H1 (cell line): ENCODE measurements around the gene EXOG. TPM values are rescaled to one million over a fixed set of nuclear protein-coding genes. Genes with fewer than 3 reads are reported as not detected.

Source experiments
- CTCF ChIA-PET: fragments of 300-600 bp; sonication (Branson Sonifier 250); formaldehyde crosslinking; loops from one replicate; lab custom pipeline; 2021; ENCODE audit not compliant: partially characterized antibody; lab: Charles Lee
- POLR2A ChIA-PET: fragments of 300-600 bp; sonication (Branson Sonifier 250); formaldehyde crosslinking; loops from one replicate; lab custom pipeline; 2021; ENCODE audit warnings: inconsistent platforms; ENCODE audit not compliant: partially characterized antibody; lab: Charles Lee
- DNase-seq, 2 experiments: peaks; one replicate each; pipeline versions ENCODE4 v3.0.0 to v3.0.0-alpha.2; 2010 to 2022; ENCODE audit warnings: low spot score in 2 of 2, low read depth in 1 of 2, mixed read lengths in 1 of 2
- FAIRE-seq: peaks from 2 replicates; lab custom pipeline; 2011; peaks lifted over from hg19 to GRCh38; lab: Jason Lieb, UNC
- H2AFZ ChIP-seq: 2 replicates; pipeline ENCODE4 v1.8.1; 2012; ENCODE audit warnings: low read length, inconsistent platforms
- H2AK5ac ChIP-seq: 2 replicates; pipeline ENCODE4 v1.6.1; 2013; ENCODE audit warnings: low read depth, low read length
- H2BK120ac ChIP-seq: replicated peaks from 2 replicates; pipeline ENCODE3; 2013; ENCODE audit warnings: low read depth, low read length, inconsistent platforms
- H2BK12ac ChIP-seq: 2 replicates; pipeline ENCODE4 v1.6.1; 2013; ENCODE audit warnings: low read depth, low read length
- H2BK15ac ChIP-seq: 2 replicates; pipeline ENCODE4 v1.6.1; 2013; ENCODE audit warnings: low read length
- H2BK20ac ChIP-seq: 2 replicates; pipeline ENCODE4 v1.6.1; 2013; ENCODE audit warnings: low read length
- H2BK5ac ChIP-seq: 2 replicates; pipeline ENCODE4 v1.6.1; 2013; ENCODE audit warnings: low read depth, low read length
- H3K14ac ChIP-seq: 2 replicates; pipeline ENCODE4 v1.6.1; 2013; ENCODE audit warnings: inconsistent platforms; ENCODE audit not compliant: insufficient read length
- H3K18ac ChIP-seq: 2 replicates; pipeline ENCODE4 v1.6.1; 2013; ENCODE audit warnings: low read length; ENCODE audit errors: extremely low read depth
- H3K23ac ChIP-seq: 2 replicates; pipeline ENCODE4 v1.6.1; 2013; ENCODE audit warnings: inconsistent platforms; ENCODE audit not compliant: insufficient read length
- H3K23me2 ChIP-seq: 2 replicates; pipeline ENCODE4 v1.6.1; 2013; ENCODE audit warnings: low read depth, low read length
- H3K27ac ChIP-seq: 2 replicates; pipeline ENCODE4 v1.6.1; 2011; ENCODE audit warnings: low read depth, low read length, inconsistent platforms
- H3K27me3 ChIP-seq, 4 experiments: replicated peaks in 1 of 4; 1 replicate in 1 of 4; 2 replicates in 3 of 4; pipeline versions ENCODE4 v1.6.1 to v1.8.1; 2011 to 2013; ENCODE audit warnings: low read length in 3 of 4, mild to moderate bottlenecking in 3 of 4, inconsistent platforms in 2 of 4, mixed read lengths in 2 of 4, moderate library complexity in 1 of 4; ENCODE audit not compliant: control insufficient read depth in 3 of 4, insufficient read depth in 3 of 4; ENCODE audit errors: extremely low read depth in 1 of 4
- H3K36me3 ChIP-seq, 4 experiments: 2 replicates each; pipeline versions ENCODE4 v1.6.1 to v1.8.1; 2011 to 2013; ENCODE audit warnings: mild to moderate bottlenecking in 4 of 4, low read length in 3 of 4, moderate library complexity in 2 of 4, control low read depth in 1 of 4, inconsistent platforms in 1 of 4; ENCODE audit not compliant: insufficient read depth in 4 of 4, control insufficient read depth in 2 of 4
- H3K4ac ChIP-seq: replicated peaks from 2 replicates; pipeline ENCODE3; 2013; ENCODE audit warnings: low read length, low read depth, mixed read lengths, inconsistent platforms; ENCODE audit not compliant: insufficient read length
- H3K4me1 ChIP-seq, 4 experiments: replicated peaks in 1 of 4; 1 replicate in 1 of 4; 2 replicates in 3 of 4; pipeline versions ENCODE4 v1.6.1 to v1.8.1; 2011 to 2013; ENCODE audit warnings: low read length in 3 of 4, inconsistent platforms in 2 of 4, mixed read lengths in 1 of 4; ENCODE audit not compliant: insufficient read depth in 4 of 4, control insufficient read depth in 3 of 4
- H3K4me2 ChIP-seq, 2 experiments: 2 replicates each; pipeline versions ENCODE4 v1.6.1 to v1.8.1; 2011 to 2013; ENCODE audit warnings: low read depth in 2 of 2, low read length in 2 of 2, control low read depth in 1 of 2, inconsistent platforms in 1 of 2, mild to moderate bottlenecking in 1 of 2; ENCODE audit not compliant: insufficient read depth in 1 of 2
- H3K4me3 ChIP-seq, 4 experiments: fragments of 200-600, 300-600 bp in 1 of 4; sonication (generic), shearing (Covaris generic), sonication (Bioruptor Twin) in 1 of 4; 2 replicates each; pipeline versions ENCODE4 v1.5.1 to v1.8.1; 2011 to 2016; ENCODE audit warnings: low read length in 4 of 4, low read depth in 3 of 4, control low read depth in 2 of 4, inconsistent platforms in 2 of 4, mild to moderate bottlenecking in 2 of 4, mixed read lengths in 1 of 4, moderate library complexity in 1 of 4; ENCODE audit not compliant: insufficient read depth in 2 of 4; ENCODE audit errors: extremely low read depth in 1 of 4
- H3K56ac ChIP-seq: replicated peaks from 2 replicates; pipeline ENCODE3; 2013; ENCODE audit warnings: low read depth, mild to moderate bottlenecking, mixed read lengths, low read length, inconsistent platforms; ENCODE audit not compliant: insufficient read length
- H3K79me1 ChIP-seq: 2 replicates; pipeline ENCODE4 v1.6.1; 2013; ENCODE audit warnings: low read depth, low read length, control low read depth
- H3K79me2 ChIP-seq, 2 experiments: 2 replicates each; pipeline versions ENCODE4 v1.6.1 to v1.8.1; 2012 to 2013; ENCODE audit warnings: low read length in 2 of 2, mild to moderate bottlenecking in 2 of 2, inconsistent platforms in 1 of 2; ENCODE audit not compliant: insufficient read depth in 2 of 2, control insufficient read depth in 1 of 2
- H3K9ac ChIP-seq, 4 experiments: replicated peaks in 1 of 4; 1 replicate in 1 of 4; 2 replicates in 3 of 4; pipeline versions ENCODE4 v1.6.1 to v1.8.1; 2011 to 2013; ENCODE audit warnings: low read depth in 3 of 4, low read length in 3 of 4, control low read depth in 2 of 4, mild to moderate bottlenecking in 2 of 4, moderate library complexity in 2 of 4, inconsistent platforms in 1 of 4; ENCODE audit errors: extremely low read depth in 1 of 4
- H3K9me3 ChIP-seq, 2 experiments: 2 replicates each; pipeline versions ENCODE4 v1.6.1 to v1.8.1; 2012 to 2013; ENCODE audit warnings: mild to moderate bottlenecking in 2 of 2, moderate library complexity in 2 of 2, control low read depth in 1 of 2, inconsistent platforms in 1 of 2, low read depth in 1 of 2, low read length in 1 of 2, mixed read lengths in 1 of 2; ENCODE audit not compliant: insufficient read depth in 2 of 2
- H4K20me1 ChIP-seq, 2 experiments: replicated peaks in 1 of 2; 2 replicates each; pipeline versions ENCODE3 to v1.8.1; 2011 to 2013; ENCODE audit warnings: inconsistent platforms in 2 of 2, low read length in 2 of 2, mild to moderate bottlenecking in 1 of 2; ENCODE audit not compliant: insufficient read depth in 2 of 2, control insufficient read depth in 1 of 2
- H4K5ac ChIP-seq: 2 replicates; pipeline ENCODE4 v1.6.1; 2013; ENCODE audit warnings: low read length, low read depth, mixed read lengths, inconsistent platforms; ENCODE audit not compliant: insufficient read length
- H4K8ac ChIP-seq: 2 replicates; pipeline ENCODE4 v1.8.0; 2013; ENCODE audit warnings: mild to moderate bottlenecking, moderate library complexity, low read length, inconsistent platforms; ENCODE audit not compliant: insufficient read depth; ENCODE audit errors: extremely low read depth
- H4K91ac ChIP-seq: replicated peaks from 2 replicates; pipeline ENCODE3; 2013; ENCODE audit warnings: low read length, mixed read lengths, inconsistent platforms; ENCODE audit not compliant: insufficient read length
- BACH1 ChIP-seq: IDR thresholded peaks from 2 replicates; pipeline ENCODE4 v1.6.1; 2012; ENCODE audit warnings: low read length, improper control_type of control experiment
- BRCA1 ChIP-seq: IDR thresholded peaks from 2 replicates; pipeline ENCODE4 v1.6.1; 2012; ENCODE audit warnings: low read depth, low read length, improper control_type of control experiment
- CREB1 ChIP-seq: IDR thresholded peaks from 2 replicates; pipeline ENCODE4 v1.6.1; 2012; ENCODE audit warnings: inconsistent platforms
- KDM1A ChIP-seq: fragments of 200-600, 300-600 bp; sonication (generic); IDR thresholded peaks from 2 replicates; pipeline ENCODE4 v1.7.1; 2016; ENCODE audit warnings: mild to moderate bottlenecking, low read length, borderline replicate concordance
- KDM5A ChIP-seq: fragments of 200-600 bp; IDR thresholded peaks from 2 replicates; pipeline ENCODE4 v1.7.1; 2012; ENCODE audit warnings: mild to moderate bottlenecking, low read length, inconsistent platforms, mixed read lengths
- PHF8 ChIP-seq: fragments of 200-600 bp; sonication (generic); conservative IDR thresholded peaks from 2 replicates; pipeline ENCODE4 v1.7.1; 2012; ENCODE audit warnings: low read depth, mild to moderate bottlenecking, inconsistent platforms, low read length, moderate library complexity
- RAD21 ChIP-seq, 2 experiments: IDR thresholded peaks in 1 of 2; conservative IDR thresholded peaks in 1 of 2; 2 replicates each; pipeline ENCODE4 v1.6.1; 2011; ENCODE audit warnings: low read depth in 2 of 2, low read length in 2 of 2, improper control_type of control experiment in 1 of 2, inconsistent platforms in 1 of 2, mild to moderate bottlenecking in 1 of 2, moderate library complexity in 1 of 2
- RFX5 ChIP-seq: IDR thresholded peaks from 2 replicates; pipeline ENCODE4 v1.6.1; 2011; ENCODE audit warnings: low read depth, low read length, improper control_type of control experiment, borderline replicate concordance
- RXRA ChIP-seq: IDR thresholded peaks from 2 replicates; pipeline ENCODE4 v1.6.1; 2011; ENCODE audit warnings: low read depth, mild to moderate bottlenecking, low read length, moderate library complexity; ENCODE audit not compliant: insufficient read depth
- SIN3A ChIP-seq, 2 experiments: IDR thresholded peaks in 1 of 2; conservative IDR thresholded peaks in 1 of 2; 2 replicates each; pipeline ENCODE4 v1.6.1; 2011 to 2012; ENCODE audit warnings: low read length in 2 of 2, improper control_type of control experiment in 1 of 2, low read depth in 1 of 2, mild to moderate bottlenecking in 1 of 2
- SP2 ChIP-seq: IDR thresholded peaks from 2 replicates; pipeline ENCODE4 v1.6.1; 2012; ENCODE audit warnings: mild to moderate bottlenecking, low read length, inconsistent platforms
- SP4 ChIP-seq: IDR thresholded peaks from 2 replicates; pipeline ENCODE4 v1.6.1; 2012; ENCODE audit warnings: low read length, inconsistent platforms
- TEAD4 ChIP-seq: IDR thresholded peaks from 2 replicates; pipeline ENCODE4 v1.6.1; 2012; ENCODE audit warnings: low read depth, low read length, inconsistent platforms, mixed read lengths
- WGBS, 2 experiments: shearing (Covaris generic) in 1 of 2; methylation state at CpG; one replicate each; pipeline versions ENCODE4 v1.1.6 to v1.1.7; 2013 to 2015; ENCODE audit warnings: low lambda C conversion rate in 2 of 2, mixed read lengths in 2 of 2, inconsistent platforms in 1 of 2, low coverage in 1 of 2, missing lambda C conversion rate in 1 of 2; ENCODE audit not compliant: insufficient replicate concordance in 2 of 2, insufficient coverage in 1 of 2, insufficient read length in 1 of 2; ENCODE audit errors: extremely low coverage in 1 of 2, missing lambda C conversion rate in 1 of 2; 5-methylcytosine and 5-hydroxymethylcytosine counted together
- polyA plus RNA-seq, 7 experiments: library from polyadenylated mRNA; depleted of rRNA in 3 of 7; stranded (reverse) in 5 of 7; unstranded in 2 of 7; fragments of >200 nt in 5 of 7; fragments of 200-250 nt in 2 of 7; gene quantifications; 1 replicate in 5 of 7; 2 replicates in 1 of 7; 4 replicates in 1 of 7; pipeline versions ENCODE4 v1.2.1 to v1.2.3, GENCODE V29; 2011 to 2013; ENCODE audit warnings: missing spikeins in 2 of 7, mixed read lengths in 2 of 7
- total RNA-seq: library from RNA; stranded (reverse); fragmentation: NEBNext Ultra II Directional; extraction: Animal tissue kit (Norgen Biotek cat#: 25700); gene quantifications from 2 replicates; pipeline ENCODE4 v1.2.1, GENCODE V29; 2021

EXOG gene
- total and polyA plus RNA-seq, 2 of the 8 experiments (the other 6 are each of a cell fraction or from before 2014, with no cell fraction given) = 7.2 to 12.9 TPM

GRCh38 chr3:38555926-38556325 lies 59.8 kb downstream of the EXOG start:
- H4K91ac ChIP-seq = no peak overlapping the region
- H3K14ac ChIP-seq = no peak overlapping the region
- H3K27me3 ChIP-seq = no peaks in the 10 kb centered on the region
- H2BK120ac ChIP-seq = no peak overlapping the region
- H3K23me2 ChIP-seq = no peaks in the 10 kb centered on the region
- no peaks in the 10 kb centered on the region for H3K4me1 ChIP-seq
- FAIRE-seq (no peak), DNase-seq (no peak)
- H2AFZ ChIP-seq = no peak overlapping the region
- no peak overlapping the region for H3K4me2 ChIP-seq
- POLR2A ChIA-PET = no interaction called here
- H3K4ac ChIP-seq = no peak overlapping the region
- no peak overlapping the region for H3K56ac ChIP-seq
- no peak overlapping the region for H2BK15ac ChIP-seq
- H4K8ac ChIP-seq = no peak overlapping the region
- no peaks in the 10 kb centered on the region for H3K79me1 ChIP-seq
- no peak overlapping the region for H3K18ac ChIP-seq
- H2BK20ac ChIP-seq = no peak overlapping the region
- H3K9ac ChIP-seq = no peak overlapping the region
- H3K9me3 ChIP-seq = peaks cover 0 to 5% of the 10 kb centered on the region in 2 experiments; a peak in 1 of 4 replicates
- H2BK5ac ChIP-seq = no peak overlapping the region
- H4K5ac ChIP-seq = no peak overlapping the region
- H3K4me3 ChIP-seq = no peak overlapping the region
- peaks cover 0 to 3% (median 0%) of the 10 kb centered on the region in 4 experiments; a peak in 2 of 8 replicates for H3K36me3 ChIP-seq
- no peak overlapping the region for H3K23ac ChIP-seq
- H4K20me1 ChIP-seq = no peaks in the 10 kb centered on the region
- CTCF ChIA-PET = interaction anchor here (0.6 to 1.7 kb wide), 2 partner anchors 32 to 35 kb away, joined by 3 to 5 read pairs; no protein-coding TSS in a partner anchor
- H2AK5ac ChIP-seq = no peak overlapping the region
- no peaks in the 10 kb centered on the region for H3K79me2 ChIP-seq
- WGBS, 2 experiments = 80% methylated on average over 2 of the region's 2 CpGs; no CpG with 5 or more reads in 1 of the 2 experiments
- H3K27ac ChIP-seq = no peak overlapping the region
- H2BK12ac ChIP-seq = no peak overlapping the region
- TF ChIP-seq BRCA1 (no peak), RAD21 (IDR thresholded peaks at IDR 0.05 in 1 of 2, conservative IDR thresholded peaks at IDR 0.05 in 1 of 2; ENCODE audit: low read depth in 2 of 2, low read length in 2 of 2) (no peak), RFX5 (no peak), PHF8 (no peak), TEAD4 (no peak), RXRA (no peak), KDM5A (no peak), SIN3A (conservative IDR thresholded peaks at IDR 0.05 in 1 of 2, IDR thresholded peaks at IDR 0.05 in 1 of 2; ENCODE audit: low read depth in 1 of 2, low read length in 2 of 2) (no peak), KDM1A (no peak), SP4 (no peak), CREB1 (no peak), SP2 (no peak), BACH1 (no peak)
